HG02623 (cell line): ENCODE data around the gene MAPK10.
"Not testable (repeated sequence)": the region's sequence is repeated elsewhere in the genome, so short reads cannot be mapped to it uniquely, and the experiment has no call there.

Source experiments
- ATAC-seq: cut with Tn5 transposase; IDR thresholded peaks from one replicate; pipeline ENCODE4 v1.9.1; 2021; ENCODE audit warnings: moderate library complexity; ENCODE audit not compliant: unreplicated experiment

Gene MAPK10

DNA sequence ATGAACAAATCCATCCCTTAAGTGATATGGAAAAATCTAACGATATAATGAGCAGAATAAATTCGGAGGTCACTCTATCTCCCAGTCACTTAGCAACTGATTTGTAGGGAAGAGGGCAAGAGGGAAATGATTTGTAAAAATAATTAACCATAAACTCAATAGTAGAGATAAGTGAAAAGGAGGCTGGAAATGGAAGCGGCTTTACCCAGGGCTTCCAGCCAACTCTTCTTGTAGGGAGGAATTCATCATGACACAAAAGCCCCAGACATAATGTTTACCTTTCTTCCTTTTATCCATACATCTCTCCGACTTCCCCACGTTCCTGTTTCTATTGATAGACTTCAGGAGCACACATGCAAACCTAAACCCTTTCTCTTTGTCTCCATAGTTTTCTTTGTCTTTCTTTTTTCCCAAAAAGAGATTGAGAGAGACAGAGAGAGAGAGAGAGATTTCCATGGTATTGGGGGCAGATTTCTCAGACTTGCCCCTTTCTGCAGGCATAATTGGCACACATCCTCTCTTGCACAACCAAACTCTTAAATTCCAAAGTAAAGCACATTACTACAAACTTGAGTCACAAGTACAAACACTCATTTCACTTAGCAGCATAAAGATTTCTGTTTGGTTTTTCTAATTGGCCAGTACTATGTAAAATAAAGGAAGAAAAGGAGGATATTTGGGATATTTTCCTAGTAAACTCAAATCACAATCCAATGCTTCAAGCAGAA lies 140.9 kb downstream of the MAPK10 start:
- no peak for ATAC-seq

DNA sequence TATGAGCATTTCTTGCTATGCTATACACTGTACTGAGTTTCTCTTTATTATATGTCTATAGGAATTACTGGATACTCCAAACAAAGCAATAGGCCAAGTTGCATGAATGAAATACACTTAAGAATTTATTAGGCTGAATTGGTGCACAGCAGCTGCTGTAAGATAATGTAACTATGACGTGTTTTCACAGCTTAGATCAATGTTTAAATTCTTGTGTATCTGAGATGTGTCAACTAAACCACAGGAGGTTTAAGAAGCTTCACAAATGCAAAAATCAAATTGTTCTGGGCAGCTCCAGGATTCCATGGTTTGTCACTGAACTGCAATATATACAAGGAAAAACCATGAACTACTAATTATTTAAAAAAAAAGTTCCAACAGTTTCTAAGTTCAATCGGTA lies 156.7 kb downstream of the MAPK10 start:
- ATAC-seq: no peak

DNA sequence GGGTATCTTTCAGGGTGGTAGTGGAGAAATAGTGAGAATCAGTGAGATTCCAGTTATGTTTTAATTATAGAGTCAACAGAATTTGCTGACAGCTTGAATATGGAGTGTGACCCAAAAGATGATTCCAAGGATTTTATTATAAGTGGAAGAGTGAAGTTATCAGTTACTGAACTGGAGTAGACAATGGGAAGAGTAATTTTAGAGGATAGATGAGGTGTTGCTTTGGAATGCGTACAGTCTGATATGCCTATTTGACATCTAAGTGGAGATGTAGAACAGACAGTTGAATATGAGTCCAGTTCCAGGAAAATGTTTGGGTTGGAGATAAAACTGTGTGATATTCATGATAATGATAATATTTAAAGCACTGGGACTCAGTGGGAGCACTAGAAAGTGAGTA lies 174.2 kb downstream of the MAPK10 start:
- ATAC-seq: no peak

DNA sequence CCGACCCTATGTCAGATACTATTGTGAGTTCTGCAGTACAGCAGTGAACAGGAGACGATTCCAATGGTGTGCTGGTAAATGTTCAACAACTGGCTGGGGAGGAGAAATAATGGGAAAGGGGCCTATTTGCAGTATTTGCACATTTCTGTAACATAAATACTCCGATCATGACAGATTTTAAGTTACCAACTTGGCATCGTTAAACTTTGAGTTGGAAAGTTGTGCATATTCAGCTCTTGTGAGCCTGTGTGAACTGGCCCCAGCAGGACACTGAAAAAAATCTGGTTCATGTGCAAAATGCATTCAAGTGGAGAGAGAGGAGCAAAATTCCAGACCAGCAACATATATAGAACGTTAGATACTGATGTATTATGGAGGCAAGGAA lies 175.0 kb downstream of the MAPK10 start:
- no peak for ATAC-seq

DNA sequence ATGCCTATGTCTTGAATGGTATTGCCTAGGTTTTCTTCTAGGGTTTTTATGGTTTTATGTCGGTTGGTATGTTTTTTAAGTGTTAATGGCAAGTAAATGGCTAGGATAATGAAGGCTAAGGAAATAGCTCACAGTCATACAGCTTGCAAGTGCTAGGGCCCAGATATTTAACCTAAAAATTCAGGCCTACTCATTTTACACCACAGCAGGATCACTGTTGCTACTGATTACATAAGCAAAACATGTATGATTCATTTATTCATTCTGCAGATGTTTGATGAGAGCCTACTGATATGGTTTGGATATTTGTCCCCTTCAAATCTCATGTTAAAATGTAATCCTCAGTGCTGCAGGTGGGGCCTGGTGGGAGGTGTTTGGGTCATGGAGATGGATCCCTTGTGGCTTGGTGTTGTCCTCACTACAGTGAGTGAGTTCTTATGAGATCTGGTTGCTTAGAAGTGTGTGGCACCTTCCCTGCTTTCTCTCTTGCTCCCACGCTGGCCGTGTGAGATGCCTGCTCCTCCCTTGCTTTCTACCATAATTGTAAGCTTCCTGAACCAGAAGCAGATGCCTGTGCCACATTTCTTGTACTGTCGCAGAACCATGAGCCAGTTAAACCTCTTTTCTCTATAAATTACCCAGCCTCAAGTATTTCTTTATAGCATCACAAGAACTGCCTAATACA lies 175.5 kb downstream of the MAPK10 start:
- ATAC-seq: no peak

DNA sequence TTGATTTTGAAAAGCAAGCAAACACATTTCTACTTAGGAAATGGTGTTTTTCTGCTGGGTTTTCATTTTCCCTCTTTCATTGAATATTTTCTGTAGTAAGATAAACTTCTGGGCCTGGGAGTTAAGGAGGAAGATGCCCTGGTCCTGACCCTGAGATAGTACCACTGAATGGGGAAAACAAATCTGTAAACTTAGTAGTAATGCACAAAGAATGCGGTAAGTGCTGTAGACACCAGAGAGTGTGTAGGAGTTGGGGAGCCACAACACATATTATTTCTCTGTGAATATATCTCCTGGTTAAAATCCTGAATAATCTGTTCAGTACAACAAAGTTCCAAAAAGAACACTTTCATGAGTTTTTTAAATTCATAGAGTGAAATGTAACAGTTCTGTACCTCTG lies 178.3 kb downstream of the MAPK10 start:
- no peak for ATAC-seq

DNA sequence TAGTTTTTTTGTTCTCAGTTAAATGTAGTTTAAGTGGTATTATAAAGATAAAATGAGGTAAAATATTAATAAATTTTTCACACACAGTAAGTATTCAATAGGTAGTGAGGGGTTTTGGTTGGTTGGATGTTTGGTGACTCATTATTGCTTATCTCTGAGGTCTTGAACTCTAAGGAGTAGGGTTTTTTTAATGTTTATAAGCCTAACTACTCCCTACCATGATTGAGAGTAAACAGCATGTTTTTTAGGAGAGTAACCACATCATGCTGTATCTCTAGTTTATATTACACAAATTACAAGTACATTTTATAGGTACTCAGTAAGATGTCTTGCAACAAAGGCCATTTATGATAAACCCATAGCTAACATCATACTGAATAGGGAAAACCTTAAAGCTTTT lies 181.6 kb downstream of the MAPK10 start:
- no peak for ATAC-seq

DNA sequence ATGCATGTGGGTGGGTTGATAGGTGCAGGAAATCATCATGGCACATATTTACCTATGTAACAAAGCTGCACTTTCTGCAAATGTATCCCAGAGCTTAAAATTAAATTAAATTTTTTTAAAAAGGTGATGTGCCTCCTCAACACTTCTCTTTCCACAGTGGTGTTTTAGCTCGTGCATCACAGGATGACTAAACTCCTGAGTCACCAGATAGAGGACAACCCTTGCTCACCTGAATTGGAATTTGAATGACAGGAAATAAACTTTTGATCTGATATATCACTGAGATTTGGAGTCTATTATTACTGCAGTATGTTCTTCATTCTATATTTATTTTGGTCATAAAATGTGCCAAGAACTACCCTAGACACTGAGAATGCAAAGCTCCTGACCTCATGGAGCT lies 185.3 kb downstream of the MAPK10 start:
- no peak for ATAC-seq

DNA sequence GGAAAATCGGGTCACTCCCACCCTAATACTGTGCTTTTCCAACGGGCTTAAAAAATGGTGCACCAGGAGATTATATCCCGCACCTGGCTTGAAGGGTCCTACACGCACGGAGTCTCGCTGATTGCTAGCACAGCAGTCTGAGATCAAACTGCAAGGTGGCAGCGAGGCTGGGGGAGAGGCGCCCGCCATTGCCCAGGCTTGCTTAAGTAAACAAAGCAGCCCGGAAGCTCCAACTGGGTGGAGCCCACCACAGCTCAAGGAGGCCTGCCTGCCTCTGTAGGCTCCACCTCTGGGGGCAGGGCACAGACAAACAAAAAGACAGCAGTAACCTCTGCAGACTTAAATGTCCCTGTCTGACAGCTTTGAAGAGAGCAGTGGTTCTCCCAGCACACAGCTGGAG lies 191.5 kb downstream of the MAPK10 start:
- not testable (repeated sequence) for ATAC-seq

DNA sequence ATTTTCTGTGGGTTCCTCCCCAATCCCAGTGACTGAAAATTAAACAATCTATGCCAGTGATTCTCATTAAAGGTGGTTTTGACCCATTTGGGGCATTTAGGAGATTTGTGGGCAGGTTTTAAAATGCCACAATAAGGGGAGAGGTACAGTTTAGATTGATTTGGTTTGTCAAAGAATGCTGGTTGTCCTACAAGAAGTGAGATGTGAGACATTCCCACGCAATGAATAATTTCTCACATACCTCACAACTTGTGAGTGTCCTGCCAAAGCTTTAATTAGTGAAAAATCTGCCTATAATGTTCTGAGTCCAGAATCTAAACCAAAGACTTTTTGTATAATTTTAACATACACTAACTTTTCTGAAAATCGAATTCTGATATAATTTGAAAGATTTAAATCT lies 199.4 kb downstream of the MAPK10 start:
- no peak for ATAC-seq

DNA sequence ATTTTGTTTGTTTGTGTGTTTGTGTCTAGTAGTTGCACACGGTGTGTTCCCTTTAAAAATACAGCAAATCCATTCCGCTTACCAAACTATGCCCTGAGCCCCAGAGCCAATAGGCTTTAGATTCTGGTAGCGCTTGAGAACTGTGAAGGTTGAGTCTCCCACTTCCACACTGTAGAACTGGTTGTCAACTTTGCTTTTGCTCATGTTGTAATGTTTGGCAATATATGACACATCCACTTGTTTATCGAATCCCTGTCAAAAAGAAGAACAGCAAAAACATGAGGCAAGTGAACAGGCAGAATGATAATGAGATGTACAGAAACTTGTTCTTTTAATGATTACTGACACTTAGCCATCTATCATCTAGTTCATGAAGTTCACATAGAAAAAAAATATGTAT lies 200.6 kb downstream of the MAPK10 start:
- no peak for ATAC-seq

DNA sequence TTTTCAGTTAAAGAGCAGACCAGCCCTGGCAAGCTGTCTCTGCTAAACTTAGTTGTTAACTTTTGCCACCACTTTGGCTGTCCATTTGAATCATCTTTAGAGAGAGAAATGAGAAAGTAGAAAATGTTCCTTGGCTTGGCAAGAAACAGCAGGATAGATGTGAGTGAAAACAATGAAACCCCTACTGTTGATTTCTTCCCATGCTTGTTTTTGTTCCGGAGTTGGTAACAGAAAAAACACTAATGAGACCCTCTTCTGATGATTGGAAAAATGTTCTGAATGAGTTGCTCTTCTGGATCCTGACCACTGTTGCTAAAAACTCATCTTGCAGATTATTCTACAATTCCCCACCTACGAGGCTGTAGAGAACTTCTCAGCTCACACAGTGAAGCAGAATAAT lies 203.3 kb downstream of the MAPK10 start:
- ATAC-seq: no peak

DNA sequence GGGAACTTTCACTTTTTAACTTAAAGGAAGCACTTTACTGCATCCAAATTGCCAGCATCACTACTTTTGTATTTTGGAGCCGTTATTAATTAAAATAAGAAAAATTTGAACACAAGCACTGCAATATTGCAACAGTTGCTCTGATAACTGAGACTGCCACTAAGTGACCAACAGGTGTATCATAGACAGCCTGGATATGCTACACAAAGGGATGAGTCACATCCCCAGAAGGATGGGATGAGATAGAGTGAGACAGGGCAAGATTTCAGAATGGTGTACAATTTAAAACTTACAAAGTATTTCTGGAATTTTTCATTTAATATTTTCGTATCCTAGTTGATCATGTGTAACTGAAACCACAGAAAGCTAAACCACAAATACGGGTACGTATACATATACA lies 204.1 kb downstream of the MAPK10 start:
- ATAC-seq: no peak

DNA sequence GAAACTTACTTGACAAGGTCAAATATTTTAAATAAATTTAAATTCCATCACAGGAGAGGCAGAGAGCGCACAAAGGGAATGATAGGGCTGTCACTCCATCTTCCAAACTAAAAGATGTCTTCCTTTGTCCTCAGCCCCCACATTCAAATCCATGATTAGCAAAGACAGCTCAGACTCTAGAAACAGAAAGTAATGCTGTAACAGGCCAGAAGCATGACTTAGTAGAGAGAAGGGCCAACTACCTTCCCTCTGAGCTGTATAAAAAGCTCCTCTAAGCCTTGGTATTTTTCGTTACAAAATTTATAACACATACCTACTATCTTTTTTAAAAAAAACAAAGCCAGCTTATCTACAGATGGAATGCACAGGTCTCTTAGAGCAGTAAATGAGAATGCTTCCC lies 207.4 kb downstream of the MAPK10 start:
- ATAC-seq: no peak

DNA sequence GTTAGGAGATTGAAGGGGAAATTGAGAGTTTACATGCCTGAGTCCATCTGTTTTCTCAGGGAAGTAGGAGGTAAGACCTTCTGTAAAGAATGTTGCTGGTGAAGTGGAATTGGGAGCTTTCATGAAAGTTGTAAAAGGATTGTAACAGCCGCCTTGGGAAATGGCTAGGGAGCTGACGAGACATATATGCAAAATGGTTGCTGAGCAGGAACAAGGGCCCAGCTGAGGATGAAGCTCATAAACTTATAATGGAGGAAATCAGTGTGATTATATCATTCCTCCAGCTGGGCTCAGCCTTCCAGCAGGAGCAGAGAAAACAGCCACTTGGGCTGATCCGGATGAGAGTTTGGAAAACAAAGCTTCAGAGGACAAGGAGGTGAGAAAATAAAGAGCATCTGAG lies 208.7 kb downstream of the MAPK10 start:
- ATAC-seq: no peak

DNA sequence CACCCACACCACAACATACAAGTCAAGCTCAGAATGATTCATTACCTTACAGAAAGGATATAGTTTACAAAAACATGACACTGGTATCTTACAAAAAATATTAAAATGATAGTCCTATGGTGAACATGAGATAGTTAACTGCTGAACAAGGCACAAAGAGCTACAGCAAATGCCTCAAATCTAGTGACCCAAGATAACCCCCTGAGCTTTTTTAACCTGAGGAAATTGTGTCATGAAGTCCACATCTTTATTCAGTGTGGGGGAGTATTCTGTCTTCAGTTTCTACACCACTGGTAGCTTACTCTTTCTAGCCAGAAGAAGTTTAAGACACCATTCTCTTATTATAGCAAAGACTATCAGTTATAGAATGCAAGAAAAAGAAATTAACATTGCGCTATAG lies 218.7 kb downstream of the MAPK10 start:
- no peak for ATAC-seq

DNA sequence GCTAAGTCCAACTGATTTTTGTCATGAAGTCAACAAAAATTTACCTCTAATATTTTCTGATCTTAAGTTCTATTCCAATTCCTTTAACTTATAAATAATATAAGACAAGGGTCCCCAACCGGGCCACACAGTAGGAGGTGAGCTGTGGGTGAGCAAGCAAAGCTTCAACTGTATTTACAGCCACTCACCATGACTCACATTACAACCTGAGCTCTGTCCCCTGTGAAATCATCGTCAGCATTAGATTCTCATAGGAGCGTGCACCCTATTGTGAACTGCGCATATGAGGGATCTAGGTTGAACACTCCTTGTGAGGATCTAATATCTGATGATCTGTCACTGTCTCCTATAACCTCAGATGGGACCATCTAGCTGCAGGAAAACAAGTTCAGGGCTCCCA lies 227.4 kb downstream of the MAPK10 start:
- ATAC-seq: no peak

DNA sequence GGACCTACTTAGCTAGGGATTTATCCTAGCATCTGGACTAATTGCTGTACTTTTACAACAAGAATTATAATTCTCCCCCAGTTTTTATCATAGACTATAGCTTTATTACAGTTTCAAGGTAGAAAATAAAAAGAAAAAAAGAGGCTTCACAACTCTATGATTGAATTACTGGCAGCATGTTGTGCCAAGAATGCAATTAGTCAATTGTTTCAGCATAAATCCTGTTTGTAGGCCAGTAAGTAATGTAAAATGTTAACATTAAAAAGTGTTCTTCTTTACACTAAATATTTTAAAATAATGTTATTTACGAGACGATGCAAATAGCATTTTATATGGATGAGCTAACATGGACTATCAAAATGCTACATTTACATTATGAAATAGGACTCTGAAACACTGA lies 228.4 kb downstream of the MAPK10 start:
- no peak for ATAC-seq

DNA sequence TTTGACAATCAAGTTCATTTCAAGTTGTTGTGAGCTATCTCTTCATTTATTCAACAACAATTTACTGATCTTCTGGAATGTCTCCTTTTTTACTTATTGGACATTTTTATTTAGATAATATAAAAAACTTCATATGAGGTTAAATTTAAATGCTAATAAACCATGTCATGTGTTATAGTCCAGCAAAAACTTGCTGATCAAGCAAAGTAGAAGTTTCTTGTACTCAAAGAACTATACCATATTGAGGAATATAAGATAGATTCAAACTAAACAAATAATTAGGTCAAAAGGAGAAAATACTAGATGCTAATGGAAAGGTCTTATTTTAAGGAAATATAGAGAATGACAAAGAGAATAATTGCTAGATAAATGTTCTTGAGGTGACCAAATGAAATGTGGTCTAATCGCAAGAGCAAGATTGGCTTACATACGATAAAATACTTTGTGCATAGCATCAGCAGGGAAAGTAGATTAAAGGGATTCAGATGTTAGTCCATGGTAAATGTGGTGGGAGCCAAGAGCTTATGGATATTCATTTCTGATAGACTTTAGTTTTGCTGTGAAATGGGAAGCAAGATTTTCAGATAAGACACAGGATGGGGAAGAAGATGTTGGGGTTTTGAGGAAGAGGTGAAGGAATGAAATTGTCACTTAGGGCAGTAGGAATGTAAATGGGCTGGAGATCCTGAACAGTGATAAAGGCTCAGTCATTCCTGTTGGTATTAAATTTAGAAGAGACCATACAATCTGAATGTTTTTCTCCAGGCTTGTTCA lies 229.5 kb downstream of the MAPK10 start:
- no peak for ATAC-seq

DNA sequence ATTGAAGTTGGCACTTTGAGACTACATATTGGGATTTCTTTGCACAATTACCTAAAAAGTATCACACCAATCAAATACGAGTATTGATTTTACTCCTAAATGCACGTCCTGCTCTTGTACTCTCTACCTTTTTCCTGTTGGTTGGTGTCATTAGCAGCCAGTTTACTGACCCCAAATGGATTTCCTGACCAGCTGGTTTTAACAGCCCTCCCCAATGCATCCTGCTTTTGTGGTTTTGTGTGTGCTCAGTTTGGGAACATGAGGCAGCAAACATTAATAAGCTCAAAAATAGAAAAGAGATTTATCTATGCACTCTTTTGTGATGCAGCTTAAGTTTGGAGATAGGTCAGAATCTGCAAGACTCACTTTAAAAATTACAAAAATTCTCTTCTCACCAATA lies 230.3 kb downstream of the MAPK10 start:
- no peak for ATAC-seq

DNA sequence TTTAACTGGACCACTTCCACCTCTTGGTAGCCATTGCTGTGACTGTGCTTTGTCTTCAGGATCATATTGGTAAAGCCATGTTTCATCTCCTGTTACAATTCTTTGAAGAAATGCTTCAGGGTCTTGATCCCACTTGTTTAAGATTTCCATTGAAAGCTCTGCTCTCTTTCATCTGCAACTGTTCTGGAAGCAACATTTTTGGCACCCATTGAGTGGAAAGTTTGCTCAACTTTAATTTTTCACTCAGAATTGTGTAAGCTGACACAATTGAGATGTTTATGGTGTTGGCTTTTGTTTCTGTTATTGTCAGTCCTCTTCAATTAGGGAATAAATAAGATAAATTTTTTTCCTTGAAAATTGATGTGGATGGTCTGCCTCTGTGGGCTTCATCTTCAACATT lies 237.4 kb downstream of the MAPK10 start:
- ATAC-seq: no peak

DNA sequence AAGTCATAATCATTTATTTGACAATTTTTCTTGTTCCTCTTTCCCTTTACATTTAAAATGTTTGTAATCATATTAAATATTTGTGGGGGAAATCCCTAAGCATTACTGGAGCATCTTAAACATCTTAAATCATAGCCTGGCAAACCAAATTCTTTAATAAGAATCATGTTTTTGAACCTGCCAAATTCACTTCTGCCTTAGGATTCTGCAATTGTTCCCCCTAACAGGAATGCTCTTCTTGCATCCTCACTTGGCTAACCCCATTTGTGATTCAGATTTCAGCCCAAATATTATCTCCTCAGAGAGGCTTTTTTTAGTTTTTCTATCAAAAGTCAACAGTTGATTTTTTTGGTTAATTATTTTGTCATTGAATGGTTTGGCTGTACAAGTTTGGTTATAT lies 241.1 kb downstream of the MAPK10 start:
- ATAC-seq: no peak
